ENCODE data around the gene MRPS14.

- TF ChIP-seq CTCF (IDR thresholded peaks at IDR 0.05) (peak; percentile 77), REST (IDR thresholded peaks at IDR 0.05; ENCODE audit: insufficient read depth in 1 of 2, low read depth in 2 of 2, low read length in 1 of 2) (no peak), POLR2AphosphoS5 (IDR thresholded peaks at IDR 0.05; ENCODE audit: low read depth, low read length) (no peak), SIN3A (IDR thresholded peaks at IDR 0.05; ENCODE audit: borderline replicate concordance, insufficient read depth, low read depth, low read length) (no peak), TCF7L2 (IDR thresholded peaks at IDR 0.05; ENCODE audit: low read depth, low read length) (no peak)
Observed at GRCh38 chr1:174998569-174999215, 24.5 kb downstream of the MRPS14 start.

All from Panc1 (cell line).